HG03520 (cell line): Measurements from ENCODE around the gene HS3ST4.

ENCODE experiments used
- ATAC-seq: cut with Tn5 transposase; IDR thresholded peaks from one replicate; pipeline ENCODE4 v1.9.1; 2021; ENCODE audit warnings: mild to moderate bottlenecking, moderate library complexity; ENCODE audit not compliant: unreplicated experiment

HS3ST4 gene

DNA sequence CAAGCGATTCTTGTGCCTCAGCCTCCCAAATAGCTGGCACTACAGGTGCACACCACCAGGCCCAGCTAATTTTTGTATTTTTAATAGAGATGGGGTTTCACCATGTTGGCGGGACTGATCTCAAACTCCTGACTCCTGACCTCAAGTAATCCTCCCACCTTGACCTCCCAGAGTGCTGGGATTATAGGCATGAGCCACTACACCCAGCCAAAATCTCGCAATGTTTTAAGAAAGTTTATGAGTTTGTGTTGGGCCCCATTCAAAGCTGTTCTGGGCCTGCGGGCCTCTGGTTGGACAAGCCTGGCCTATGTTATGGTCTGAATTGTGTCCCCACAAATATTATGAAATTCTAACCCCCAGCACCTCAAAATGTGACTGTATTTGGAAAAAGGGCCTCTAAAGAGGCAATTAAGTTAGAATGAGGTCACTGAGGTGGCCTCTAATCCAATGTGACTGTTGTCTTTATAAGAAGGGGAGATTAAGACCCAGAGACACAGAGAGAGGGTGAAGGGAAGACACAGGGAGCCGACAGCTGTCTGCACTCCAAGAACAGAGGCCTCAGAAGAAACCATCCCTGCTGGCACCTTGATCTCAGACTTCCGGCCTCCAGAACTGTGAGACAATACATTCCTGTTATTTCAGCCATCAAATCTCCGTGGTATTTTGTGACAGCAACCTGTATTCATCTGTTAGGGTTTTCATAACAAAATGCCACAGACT is 469.9 kb downstream of the HS3ST4 start:
- ATAC-seq, result no peak

DNA sequence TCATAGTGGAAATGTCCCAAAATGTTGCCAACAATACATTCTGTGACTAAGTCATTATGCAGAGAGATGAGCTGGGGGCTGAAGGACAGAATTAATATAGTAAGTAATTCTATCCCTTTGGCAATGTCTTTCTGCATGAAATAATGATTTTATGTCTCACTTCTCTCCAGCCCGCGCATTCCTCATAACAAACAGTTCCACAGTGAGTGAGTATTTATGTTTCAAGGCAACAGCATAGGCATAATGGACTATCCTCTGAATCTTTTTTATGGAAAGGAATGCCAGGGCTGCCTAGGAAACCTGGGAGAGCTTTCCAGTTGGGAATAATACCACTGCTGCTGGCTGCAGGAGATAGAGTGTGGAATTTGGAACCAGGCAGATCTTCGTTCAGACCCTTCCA is 477.7 kb downstream of the HS3ST4 start:
- ATAC-seq, result no peak

DNA sequence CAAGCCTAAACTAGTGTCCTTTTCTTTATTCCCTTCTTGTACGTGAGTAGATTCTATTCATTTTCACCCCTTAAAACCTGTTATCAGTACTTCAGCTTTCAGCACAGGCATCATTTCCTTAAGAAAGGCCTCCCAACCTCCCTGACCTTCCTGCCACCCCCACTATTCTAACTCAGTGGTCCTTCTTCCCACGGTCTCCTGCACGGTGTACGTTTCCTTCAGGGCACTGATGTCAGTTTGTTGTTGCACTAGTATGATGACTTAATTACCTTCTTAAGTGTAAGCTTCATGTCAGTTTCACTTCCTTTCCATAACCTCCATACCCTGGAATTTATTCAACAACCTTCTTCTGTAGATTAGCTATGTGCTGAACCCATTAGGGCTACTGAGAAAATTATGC is 484.2 kb downstream of the HS3ST4 start:
- ATAC-seq, result no peak

DNA sequence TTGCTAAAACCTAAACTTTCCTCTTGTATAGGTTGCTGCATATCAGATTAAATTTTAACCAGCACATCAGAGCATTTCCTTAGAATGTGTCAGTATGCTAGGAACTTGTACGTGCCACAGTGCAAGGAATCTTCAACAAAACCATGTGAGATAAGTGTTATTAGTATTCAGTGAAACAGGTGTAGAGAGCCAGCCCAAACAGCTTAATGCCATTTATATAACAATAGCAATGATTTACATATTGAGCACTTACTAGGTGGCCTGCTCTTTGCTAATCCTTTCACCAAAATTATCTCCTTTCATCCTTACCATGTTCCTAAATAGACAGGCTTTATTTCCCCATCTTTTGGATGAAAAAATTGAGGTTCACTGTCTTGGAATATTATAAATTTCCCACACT is 485.7 kb downstream of the HS3ST4 start:
- no peak for ATAC-seq

GRCh38 chr16:26178298-26178697 is 486.5 kb downstream of the HS3ST4 start:
- no peak for ATAC-seq

DNA sequence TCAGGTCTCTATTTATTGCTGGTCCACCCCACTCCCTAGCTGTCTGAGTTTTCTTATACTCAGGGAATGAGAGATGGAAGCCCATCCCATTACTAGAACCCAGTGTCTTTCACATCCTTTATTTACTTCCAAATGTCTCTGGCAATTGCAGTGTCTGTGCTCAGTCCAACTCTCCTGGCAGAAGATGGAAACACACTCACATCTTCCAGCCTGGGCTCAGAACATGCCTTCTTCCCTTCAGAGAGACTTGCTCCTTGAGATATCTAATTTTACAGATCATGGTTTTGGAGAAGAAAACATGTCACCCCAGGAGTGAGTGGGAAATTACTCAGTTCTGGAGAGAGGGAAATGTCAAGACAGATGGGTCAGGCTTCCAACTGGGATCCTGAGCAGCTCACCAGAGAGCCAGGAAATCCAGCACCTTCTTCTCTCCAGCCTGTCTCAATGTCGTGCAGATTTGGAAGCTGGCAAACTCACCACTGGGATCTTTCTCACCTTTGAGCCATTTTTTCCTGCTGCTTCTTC is 494.4 kb downstream of the HS3ST4 start:
- no peak for ATAC-seq
